Measurements from ENCODE around the gene RAE1.

The RAE1 gene

GRCh38 chr20:57389695-57390603, 38.9 kb downstream of the RAE1 start:
- DNase-seq = peak; percentile 71

GRCh38 chr20:57390604-57391438, 39.8 kb downstream of the RAE1 start, which contains the start of gene RBM38:
RBM38 (plus strand) TSS chr20:57391396; CDS start chr20:57391582, 186 bp downstream.
- DNase-seq = peak; percentile 83

- peak; percentile 38 for DNase-seq
These were observed 40.6 kb downstream of the RAE1 start for GRCh38 chr20:57391439-57392301.

GRCh38 chr20:57392512-57393271, 41.6 kb downstream of the RAE1 start:
- DNase-seq = peak; percentile 54

GRCh38 chr20:57393321-57394120, 42.5 kb downstream of the RAE1 start:
- DNase-seq = no peak

GRCh38 chr20:57394121-57395082, 43.3 kb downstream of the RAE1 start:
- no peak for DNase-seq

GRCh38 chr20:57395111-57395966, 44.3 kb downstream of the RAE1 start:
- no peak for DNase-seq

GRCh38 chr20:57396212-57396983, 45.3 kb downstream of the RAE1 start:
- DNase-seq = no peak

- no peak for DNase-seq
These were observed 46.1 kb downstream of the RAE1 start for GRCh38 chr20:57396984-57397692.

- DNase-seq = no peak
These were observed 46.6 kb downstream of the RAE1 start for GRCh38 chr20:57397693-57398108.

- DNase-seq = peak; percentile 75
These were observed 47.3 kb downstream of the RAE1 start for GRCh38 chr20:57398231-57398821.

GRCh38 chr20:57398901-57399535, 48.0 kb downstream of the RAE1 start:
- no peak for DNase-seq

- peak; percentile 38 for DNase-seq
These were observed 48.6 kb downstream of the RAE1 start for GRCh38 chr20:57399587-57400155.

GRCh38 chr20:57400231-57400701, 49.2 kb downstream of the RAE1 start:
- DNase-seq = no peak

- no peak for DNase-seq
These were observed 49.9 kb downstream of the RAE1 start for GRCh38 chr20:57400821-57401564.
